ENCODE measurements around the gene WDR90. TPM values are rescaled to one million over a fixed set of nuclear protein-coding genes. Genes with fewer than 3 reads are reported as not detected.

Gene WDR90
- total and polyA plus RNA-seq, 2 of the 13 experiments (the other 11 are each of a cell fraction or from before 2014, with no cell fraction given) = 14.9 to 28.9 TPM

GRCh38 chr16:667780-668518, 18.8 kb downstream of the WDR90 start, which contains the start of gene RHOT2 (continued):
- no peak for TF ChIP-seq MAFK (conservative IDR thresholded peaks at IDR 0.05 in 1 of 2, IDR thresholded peaks at IDR 0.05 in 1 of 2; ENCODE audit: low read length in 2 of 2)
- peak; percentile 10; the same call in 1 of the 2 replicates for TF ChIP-seq ARID5B (CRISPR knock-in tag; IDR thresholded peaks at IDR 0.05)
- TF ChIP-seq DBP (CRISPR knock-in tag; IDR thresholded peaks at IDR 0.05; ENCODE audit: not compliant biosample characterization) = no peak
- TF ChIP-seq SP140L (CRISPR knock-in tag; IDR thresholded peaks at IDR 0.05; ENCODE audit: borderline replicate concordance) = no peak
- no peak for TF ChIP-seq ATF5 (CRISPR knock-in tag; IDR thresholded peaks at IDR 0.05; ENCODE audit: low read depth)
- peak; percentile 74 for TF ChIP-seq MXD4 (CRISPR knock-in tag; IDR thresholded peaks at IDR 0.05)
- peak; percentile 88; the same call in 1 of the 2 replicates for TF ChIP-seq KLF12 (CRISPR knock-in tag; IDR thresholded peaks at IDR 0.05; ENCODE audit: borderline replicate concordance)
- TF ChIP-seq ZNF292 (CRISPR knock-in tag; IDR thresholded peaks at IDR 0.05; ENCODE audit: borderline replicate concordance, low read depth) = no peak
- TF ChIP-seq ARID4A (CRISPR knock-in tag; IDR thresholded peaks at IDR 0.05; ENCODE audit: borderline replicate concordance) = peak; percentile 92; the same call in 1 of the 2 replicates
- no peak for TF ChIP-seq ZKSCAN1 (IDR thresholded peaks at IDR 0.05; ENCODE audit: low read length)
- TF ChIP-seq TBL1XR1 (IDR thresholded peaks at IDR 0.05; ENCODE audit: borderline replicate concordance, low read length, partially characterized antibody) = peak; percentile 29
- TF ChIP-seq KAT7 (CRISPR knock-in tag; IDR thresholded peaks at IDR 0.05; ENCODE audit: borderline replicate concordance) = peak; percentile 81
- TF ChIP-seq PRDM10 (CRISPR knock-in tag; IDR thresholded peaks at IDR 0.05; ENCODE audit: low read depth) = no peak
- TF ChIP-seq NRL (CRISPR knock-in tag; IDR thresholded peaks at IDR 0.05; ENCODE audit: borderline replicate concordance) = no peak
